ENCODE results near the gene NACA2.

NACA2 gene

GRCh38 chr17:61616783-61617182, 25.8 kb upstream of the NACA2 start:
- peaks cover 4% of the 10 kb centered on the region for H3K27me3 ChIP-seq (ENCODE audit: insufficient read depth, low read length, poor library complexity)
- H3K4me1 ChIP-seq (ENCODE audit: insufficient read depth, low read length) = peaks cover 14% of the 10 kb centered on the region
- ATAC-seq (ENCODE audit: insufficient read depth, low read depth) (no peak), DNase-seq (no peak)
- no peaks in the 10 kb centered on the region for H4K20me1 ChIP-seq (ENCODE audit: insufficient read depth, low read length)
- H3K9ac ChIP-seq (ENCODE audit: low read depth, low read length) = no peak overlapping the region
- no peak overlapping the region for H3K4me3 ChIP-seq (ENCODE audit: low read depth in 1 of 2, low read length in 2 of 2)
- H2AFZ ChIP-seq (ENCODE audit: low read depth, low read length) = no peak overlapping the region
- no peak for TF ChIP-seq EZH2 (IDR thresholded peaks at IDR 0.05; ENCODE audit: borderline replicate concordance, low read depth, low read length, severe bottlenecking)
- no peak for TF ChIP-seq CTCF (IDR thresholded peaks at IDR 0.05; ENCODE audit: borderline replicate concordance, extremely low read depth, low read length, poor library complexity, severe bottlenecking)
- H3K36me3 ChIP-seq (ENCODE audit: insufficient read depth, low read length) = no peaks in the 10 kb centered on the region
- H3K9me3 ChIP-seq (ENCODE audit: insufficient read depth, low read length, severe bottlenecking) = peaks cover 13% of the 10 kb centered on the region
- H3K79me2 ChIP-seq (ENCODE audit: insufficient read depth, low read length) = no peaks in the 10 kb centered on the region
- H3K4me2 ChIP-seq (ENCODE audit: insufficient read depth, low read length) = peak overlapping the region; percentile 20; the same call in 1 of the 2 replicates
- no peak overlapping the region for H3K27ac ChIP-seq (ENCODE audit: low read length)

GRCh38 chr17:61614219-61614618, 23.2 kb upstream of the NACA2 start:
- Histone ChIP-seq H3K27me3 (ENCODE audit: insufficient read depth, low read length, poor library complexity) (peaks cover 4% of the 10 kb centered on the region), H3K4me2 (ENCODE audit: insufficient read depth, low read length) (no peak overlapping the region), H3K9ac (ENCODE audit: low read depth, low read length) (no peak overlapping the region), H3K36me3 (ENCODE audit: insufficient read depth, low read length) (no peaks in the 10 kb centered on the region), H4K20me1 (ENCODE audit: insufficient read depth, low read length) (no peaks in the 10 kb centered on the region), H3K27ac (ENCODE audit: low read length) (no peak overlapping the region), H2AFZ (ENCODE audit: low read depth, low read length) (no peak overlapping the region), H3K4me3 (ENCODE audit: low read depth in 1 of 2, low read length in 2 of 2) (no peak overlapping the region), H3K4me1 (ENCODE audit: insufficient read depth, low read length) (peaks cover 14% of the 10 kb centered on the region), H3K9me3 (ENCODE audit: insufficient read depth, low read length, severe bottlenecking) (peaks cover 4% of the 10 kb centered on the region), H3K79me2 (ENCODE audit: insufficient read depth, low read length) (no peaks in the 10 kb centered on the region)
- DNase-seq (no peak), ATAC-seq (ENCODE audit: insufficient read depth, low read depth) (no peak)
- TF ChIP-seq CTCF (IDR thresholded peaks at IDR 0.05; ENCODE audit: borderline replicate concordance, extremely low read depth, low read length, poor library complexity, severe bottlenecking) = no peak
- no peak for TF ChIP-seq EZH2 (IDR thresholded peaks at IDR 0.05; ENCODE audit: borderline replicate concordance, low read depth, low read length, severe bottlenecking)

GRCh38 chr17:61611323-61611722, 20.3 kb upstream of the NACA2 start:
- Histone ChIP-seq H3K4me2 (ENCODE audit: insufficient read depth, low read length) (no peak overlapping the region), H3K27ac (ENCODE audit: low read length) (no peak overlapping the region), H3K36me3 (ENCODE audit: insufficient read depth, low read length) (no peaks in the 10 kb centered on the region), H4K20me1 (ENCODE audit: insufficient read depth, low read length) (no peaks in the 10 kb centered on the region), H3K79me2 (ENCODE audit: insufficient read depth, low read length) (no peaks in the 10 kb centered on the region), H2AFZ (ENCODE audit: low read depth, low read length) (no peak overlapping the region), H3K9me3 (ENCODE audit: insufficient read depth, low read length, severe bottlenecking) (no peaks in the 10 kb centered on the region), H3K27me3 (ENCODE audit: insufficient read depth, low read length, poor library complexity) (no peaks in the 10 kb centered on the region), H3K9ac (ENCODE audit: low read depth, low read length) (no peak overlapping the region), H3K4me1 (ENCODE audit: insufficient read depth, low read length) (peaks cover 9% of the 10 kb centered on the region), H3K4me3 (ENCODE audit: low read depth in 1 of 2, low read length in 2 of 2) (no peak overlapping the region)
- ATAC-seq (ENCODE audit: insufficient read depth, low read depth) (no peak), DNase-seq (no peak)
- no peak for TF ChIP-seq EZH2 (IDR thresholded peaks at IDR 0.05; ENCODE audit: borderline replicate concordance, low read depth, low read length, severe bottlenecking)
- TF ChIP-seq CTCF (IDR thresholded peaks at IDR 0.05; ENCODE audit: borderline replicate concordance, extremely low read depth, low read length, poor library complexity, severe bottlenecking) = no peak

DNA sequence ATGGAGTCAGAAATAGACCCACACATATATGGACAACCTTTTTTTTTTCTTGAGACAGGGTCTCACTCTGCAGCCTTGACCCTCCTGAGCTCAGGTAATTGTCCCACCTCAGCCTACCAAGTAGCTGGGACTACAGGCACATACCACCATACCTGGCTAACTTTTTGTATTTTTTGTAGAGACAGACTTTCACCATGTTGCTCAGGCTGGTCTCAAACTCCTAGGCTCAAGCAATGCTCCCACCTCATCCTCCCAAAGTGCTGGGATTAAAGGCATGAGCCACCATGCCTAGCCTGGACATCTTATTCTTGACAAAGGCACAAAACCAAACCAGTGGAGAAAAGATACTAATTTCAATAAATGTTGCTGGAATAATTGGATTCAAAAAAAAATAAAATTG, 14.7 kb upstream of the NACA2 start:
- no peak for ATAC-seq (ENCODE audit: insufficient read depth, low read depth)
- no peak overlapping the region for H3K4me3 ChIP-seq (ENCODE audit: low read depth in 1 of 2, low read length in 2 of 2)
- H3K4me2 ChIP-seq (ENCODE audit: insufficient read depth, low read length) = no peak overlapping the region
- H3K4me1 ChIP-seq (ENCODE audit: insufficient read depth, low read length) = no peaks in the 10 kb centered on the region
- DNase-seq = no peak
- no peaks in the 10 kb centered on the region for H3K79me2 ChIP-seq (ENCODE audit: insufficient read depth, low read length)
- H2AFZ ChIP-seq (ENCODE audit: low read depth, low read length) = no peak overlapping the region
- H4K20me1 ChIP-seq (ENCODE audit: insufficient read depth, low read length) = no peaks in the 10 kb centered on the region
- no peaks in the 10 kb centered on the region for H3K36me3 ChIP-seq (ENCODE audit: insufficient read depth, low read length)
- TF ChIP-seq CTCF (IDR thresholded peaks at IDR 0.05; ENCODE audit: borderline replicate concordance, extremely low read depth, low read length, poor library complexity, severe bottlenecking) (no peak), EZH2 (IDR thresholded peaks at IDR 0.05; ENCODE audit: borderline replicate concordance, low read depth, low read length, severe bottlenecking) (no peak)
- no peak overlapping the region for H3K27ac ChIP-seq (ENCODE audit: low read length)
- peaks cover under 1% of the 10 kb centered on the region for H3K27me3 ChIP-seq (ENCODE audit: insufficient read depth, low read length, poor library complexity)
- H3K9me3 ChIP-seq (ENCODE audit: insufficient read depth, low read length, severe bottlenecking) = no peaks in the 10 kb centered on the region
- H3K9ac ChIP-seq (ENCODE audit: low read depth, low read length) = no peak overlapping the region

All from DND-41 (cell line).